CD14-positive monocyte (primary cell): ENCODE data around the gene MRPL50. TPM values are rescaled to one million over a fixed set of nuclear protein-coding genes. Genes with fewer than 3 reads are reported as not detected.
A peak's percentile ranks its signal among the peaks of the same experiment; 100 is the strongest.
"Not testable (repeated sequence)": the region's sequence is repeated elsewhere in the genome, so short reads cannot be mapped to it uniquely, and the experiment has no call there.

Experiments
- DNase-seq, 3 donors: peaks; one replicate each; pipeline ENCODE4 v3.0.0-alpha.2; 2011 to 2022
- H2AFZ ChIP-seq: 2 replicates; pipeline ENCODE4 v1.6.0; 2012; ENCODE audit warnings: mild to moderate bottlenecking, low read depth, low read length, inconsistent platforms; ENCODE audit not compliant: insufficient read depth, poor library complexity, severe bottlenecking
- H3K27ac ChIP-seq, 2 donors: 1 replicate in 1 of 2; 2 replicates in 1 of 2; pipeline ENCODE4 v1.5.1; 2012 to 2013; ENCODE audit warnings: low read length in 2 of 2, control low read depth in 1 of 2, inconsistent platforms in 1 of 2, low read depth in 1 of 2, mild to moderate bottlenecking in 1 of 2
- H3K27me3 ChIP-seq, 2 donors: one replicate each; pipeline versions ENCODE4 v1.6.0 to v1.6.1; 2011 to 2013; ENCODE audit warnings: low read length in 2 of 2; ENCODE audit not compliant: control insufficient read depth in 2 of 2, insufficient read depth in 2 of 2
- H3K36me3 ChIP-seq, 2 donors: replicated peaks in 1 of 2; 1 replicate in 1 of 2; 2 replicates in 1 of 2; pipeline versions ENCODE4 v1.5.1 to v1.6.1; 2012 to 2013; ENCODE audit warnings: low read length in 2 of 2, control low read depth in 1 of 2, inconsistent platforms in 1 of 2, mild to moderate bottlenecking in 1 of 2; ENCODE audit not compliant: insufficient read depth in 2 of 2, control insufficient read depth in 1 of 2
- H3K4me1 ChIP-seq, 2 donors: 1 replicate in 1 of 2; 2 replicates in 1 of 2; pipeline versions ENCODE4 v1.5.1 to v1.6.1; 2012 to 2013; ENCODE audit warnings: low read length in 2 of 2, control low read depth in 1 of 2, inconsistent platforms in 1 of 2, mild to moderate bottlenecking in 1 of 2, moderate library complexity in 1 of 2; ENCODE audit not compliant: insufficient read depth in 2 of 2, control insufficient read depth in 1 of 2
- H3K4me2 ChIP-seq: replicated peaks from 2 replicates; pipeline ENCODE3; 2012; ENCODE audit warnings: low read length, moderate library complexity, mild to moderate bottlenecking; ENCODE audit not compliant: poor library complexity, severe bottlenecking; ENCODE audit errors: extremely low read depth
- H3K4me3 ChIP-seq, 3 experiments: fragments of 200-600 bp in 1 of 3; sonication (generic) in 1 of 3; replicated peaks in 1 of 3; 1 replicate in 2 of 3; 2 replicates in 1 of 3; pipeline ENCODE4 v1.5.1; 2011 to 2013; ENCODE audit warnings: low read length in 3 of 3, mild to moderate bottlenecking in 3 of 3, control low read depth in 2 of 3, low read depth in 2 of 3, inconsistent platforms in 1 of 3, moderate library complexity in 1 of 3
- H3K79me2 ChIP-seq: 2 replicates; pipeline ENCODE4 v1.6.0; 2012; ENCODE audit warnings: mild to moderate bottlenecking, control low read depth, inconsistent platforms, low read length, moderate library complexity; ENCODE audit not compliant: insufficient read depth
- H3K9ac ChIP-seq: 2 replicates; pipeline ENCODE4 v1.6.0; 2017; ENCODE audit warnings: low read length, mild to moderate bottlenecking; ENCODE audit not compliant: insufficient read depth, poor library complexity, severe bottlenecking
- H3K9me3 ChIP-seq, 2 donors: replicated peaks in 1 of 2; 1 replicate in 1 of 2; 2 replicates in 1 of 2; pipeline versions ENCODE4 v1.5.1 to v1.6.1; 2012 to 2013; ENCODE audit warnings: low read length in 2 of 2, control low read depth in 1 of 2; ENCODE audit not compliant: control insufficient read depth in 1 of 2, insufficient read depth in 1 of 2
- H4K20me1 ChIP-seq: 2 replicates; pipeline ENCODE4 v1.6.0; 2012; ENCODE audit warnings: mild to moderate bottlenecking, low read length, control low read depth, moderate library complexity; ENCODE audit not compliant: insufficient read depth
- H3K27ac Mint-ChIP-seq, 7 donors: one replicate each; pipeline ENCODE4 v1.8.0; 2020; ENCODE audit warnings: mild to moderate bottlenecking in 7 of 7, mixed read lengths in 7 of 7, moderate library complexity in 6 of 7, inconsistent platforms in 2 of 7
- H3K27me3 Mint-ChIP-seq, 3 donors: one replicate each; pipeline ENCODE4 v1.8.0; 2021 to 2022; ENCODE audit warnings: low read depth in 3 of 3, mild to moderate bottlenecking in 3 of 3, mixed read lengths in 3 of 3, moderate library complexity in 3 of 3, inconsistent platforms in 1 of 3
- H3K36me3 Mint-ChIP-seq, 2 donors: one replicate each; pipeline ENCODE4 v1.8.0; 2020; ENCODE audit warnings: mixed read lengths in 2 of 2, inconsistent platforms in 1 of 2, mild to moderate bottlenecking in 1 of 2
- H3K4me1 Mint-ChIP-seq: one replicate; pipeline ENCODE4 v1.8.0; 2020; ENCODE audit warnings: mild to moderate bottlenecking, mixed read lengths
- H3K4me3 Mint-ChIP-seq, 2 donors: one replicate each; pipeline ENCODE4 v1.8.0; 2020; ENCODE audit warnings: mild to moderate bottlenecking in 2 of 2, mixed read lengths in 2 of 2, moderate library complexity in 1 of 2
- H3K9me3 Mint-ChIP-seq, 7 donors: one replicate each; pipeline ENCODE4 v1.8.0; 2020 to 2022; ENCODE audit warnings: mixed read lengths in 7 of 7, mild to moderate bottlenecking in 6 of 7, moderate library complexity in 6 of 7, inconsistent platforms in 2 of 7
- WGBS: methylation state at CpG from one replicate; pipeline ENCODE4 v1.1.5; 2013; ENCODE audit warnings: missing lambda C conversion rate; ENCODE audit not compliant: insufficient coverage; 5-methylcytosine and 5-hydroxymethylcytosine counted together
- intact Hi-C, 2 donors: fragments of 100-400 bp; cut with micrococcal nuclease; formaldehyde crosslinking; loops; one replicate each; pipeline versions ENCODE4 v1.15.0 to v1.15.1; 2023
- polyA plus RNA-seq, 3 donors: library from polyadenylated mRNA; depleted of rRNA in 1 of 3; unstranded in 2 of 3; stranded (reverse) in 1 of 3; fragments of 300-500 nt in 2 of 3; fragments of >200 nt in 1 of 3; fragmentation: Illumina TruSeq in 2 of 3; gene quantifications; 1 replicate in 2 of 3; 2 replicates in 1 of 3; pipeline ENCODE4 v1.2.3, GENCODE V29; 2012 to 2021
- TF ChIP-seq, protein P1 (sequence below): fragments of 200-600 bp; IDR thresholded peaks from one replicate; pipeline ENCODE4 v1.8.0; 2022; ENCODE audit warnings: antibody characterized with exemption, mild to moderate bottlenecking

Gene MRPL50
- polyA plus RNA-seq, 3 donors, result 1.9 to 4.9 (median 4.8) TPM

DNA sequence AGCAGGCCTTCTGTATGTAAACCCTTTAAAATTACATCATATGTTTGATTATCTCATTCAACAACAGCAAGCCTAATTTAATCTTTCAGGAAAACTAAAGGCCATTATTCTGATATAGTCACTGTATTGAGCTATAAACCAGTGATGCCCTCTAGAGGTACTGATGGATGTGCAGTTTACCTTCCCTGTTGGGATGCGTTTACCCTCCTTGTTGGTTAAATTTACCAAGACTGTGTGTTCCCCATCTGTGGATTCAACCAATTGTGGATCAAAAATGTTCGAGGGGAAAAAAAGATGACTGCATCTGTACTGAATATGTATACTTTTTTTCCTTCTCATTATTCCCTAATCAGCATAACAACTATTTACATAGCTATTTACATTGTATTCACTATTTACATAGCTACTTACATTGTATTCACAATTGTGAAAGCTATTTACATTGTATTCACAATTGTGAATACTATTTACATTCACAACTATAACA lies 9.9 kb downstream of the MRPL50 start:
- H3K9me3 Mint-ChIP-seq, result peaks cover 11 to 25% (median 16%) of the 10 kb centered on the region in 7 donors
- peaks cover 21 to 46% of the 10 kb centered on the region in 2 donors for H3K36me3 ChIP-seq
- no peak overlapping the region for H3K9ac ChIP-seq
- intact Hi-C loops, result no loop called here
- no peak overlapping the region for H3K4me2 ChIP-seq
- H3K4me3 Mint-ChIP-seq, result no peak overlapping the region
- no peak overlapping the region for H3K27ac ChIP-seq
- no peaks in the 10 kb centered on the region for H3K4me1 ChIP-seq
- H3K27me3 Mint-ChIP-seq, result peaks cover 0 to 3% (median 0%) of the 10 kb centered on the region in 3 donors
- peaks cover 12 to 15% of the 10 kb centered on the region in 2 donors for H3K9me3 ChIP-seq
- no peak overlapping the region for H3K4me3 ChIP-seq
- H3K27ac Mint-ChIP-seq, result no peak overlapping the region
- H4K20me1 ChIP-seq, result peaks cover 7% of the 10 kb centered on the region
- H3K27me3 ChIP-seq, result no peaks in the 10 kb centered on the region
- 57% methylated on average over 1 of the region's 2 CpGs for WGBS
- H3K4me1 Mint-ChIP-seq, result peaks cover 2% of the 10 kb centered on the region
- H3K36me3 Mint-ChIP-seq, result peaks cover 28 to 45% of the 10 kb centered on the region in 2 donors
- TF ChIP-seq, protein P1, sequence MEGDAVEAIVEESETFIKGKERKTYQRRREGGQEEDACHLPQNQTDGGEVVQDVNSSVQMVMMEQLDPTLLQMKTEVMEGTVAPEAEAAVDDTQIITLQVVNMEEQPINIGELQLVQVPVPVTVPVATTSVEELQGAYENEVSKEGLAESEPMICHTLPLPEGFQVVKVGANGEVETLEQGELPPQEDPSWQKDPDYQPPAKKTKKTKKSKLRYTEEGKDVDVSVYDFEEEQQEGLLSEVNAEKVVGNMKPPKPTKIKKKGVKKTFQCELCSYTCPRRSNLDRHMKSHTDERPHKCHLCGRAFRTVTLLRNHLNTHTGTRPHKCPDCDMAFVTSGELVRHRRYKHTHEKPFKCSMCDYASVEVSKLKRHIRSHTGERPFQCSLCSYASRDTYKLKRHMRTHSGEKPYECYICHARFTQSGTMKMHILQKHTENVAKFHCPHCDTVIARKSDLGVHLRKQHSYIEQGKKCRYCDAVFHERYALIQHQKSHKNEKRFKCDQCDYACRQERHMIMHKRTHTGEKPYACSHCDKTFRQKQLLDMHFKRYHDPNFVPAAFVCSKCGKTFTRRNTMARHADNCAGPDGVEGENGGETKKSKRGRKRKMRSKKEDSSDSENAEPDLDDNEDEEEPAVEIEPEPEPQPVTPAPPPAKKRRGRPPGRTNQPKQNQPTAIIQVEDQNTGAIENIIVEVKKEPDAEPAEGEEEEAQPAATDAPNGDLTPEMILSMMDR, result no peak
- DNase-seq, result no peak
- no peak overlapping the region for H2AFZ ChIP-seq
- peaks cover 28% of the 10 kb centered on the region for H3K79me2 ChIP-seq

DNA sequence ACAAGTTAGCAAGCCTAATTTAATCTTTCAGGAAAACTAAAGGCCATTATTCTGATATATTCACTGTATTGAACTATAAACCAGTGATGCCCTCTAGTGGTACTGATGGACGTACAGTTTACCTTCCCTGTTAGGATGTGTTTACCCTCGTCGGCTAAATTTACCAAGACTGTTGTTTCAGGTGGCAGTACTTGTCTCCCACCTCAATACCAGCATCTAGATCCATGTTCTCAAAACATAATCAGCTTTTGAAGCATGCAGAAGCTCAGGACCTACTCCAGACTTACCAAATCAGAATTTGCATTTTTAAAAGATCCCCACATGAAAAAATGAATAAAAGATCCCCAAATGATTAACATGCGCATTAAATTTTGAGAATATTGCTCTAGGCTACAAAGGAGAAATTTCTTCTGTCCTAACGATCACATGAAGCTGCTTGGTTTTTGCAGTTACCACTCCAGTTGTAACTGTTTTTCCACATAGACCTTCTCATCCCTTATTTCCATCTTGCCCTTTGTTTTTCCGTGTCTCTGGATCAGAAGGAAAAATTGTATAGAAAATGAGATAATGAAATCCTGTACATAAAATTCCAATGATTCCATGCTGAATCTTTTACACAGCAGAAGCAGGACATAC lies 10.4 kb downstream of the MRPL50 start:
- Histone ChIP-seq H3K36me3 (peaks cover 21 to 46% of the 10 kb centered on the region in 2 donors), H3K27ac (no peak overlapping the region), H3K27me3 (no peaks in the 10 kb centered on the region), H2AFZ (no peak overlapping the region), H3K79me2 (peaks cover 22% of the 10 kb centered on the region), H3K4me2 (no peak overlapping the region), H3K9me3 (peaks cover 12 to 15% of the 10 kb centered on the region in 2 donors), H3K9ac (no peak overlapping the region), H4K20me1 (peaks cover 7% of the 10 kb centered on the region), H3K4me3 (no peak overlapping the region), H3K4me1 (no peaks in the 10 kb centered on the region)
- Mint-ChIP-seq H3K9me3 (peaks cover 11 to 20% (median 14%) of the 10 kb centered on the region in 7 donors), H3K27me3 (peaks cover 0 to 3% (median 0%) of the 10 kb centered on the region in 3 donors), H3K4me3 (no peak overlapping the region), H3K4me1 (peaks cover 2% of the 10 kb centered on the region), H3K36me3 (peaks cover 26 to 43% of the 10 kb centered on the region in 2 donors), H3K27ac (no peak overlapping the region)
- TF ChIP-seq, protein P1, result peak; percentile 51
- intact Hi-C loops, result no loop called here
- 20% methylated on average over 3 of the region's 6 CpGs for WGBS
- DNase-seq, result no peak

DNA sequence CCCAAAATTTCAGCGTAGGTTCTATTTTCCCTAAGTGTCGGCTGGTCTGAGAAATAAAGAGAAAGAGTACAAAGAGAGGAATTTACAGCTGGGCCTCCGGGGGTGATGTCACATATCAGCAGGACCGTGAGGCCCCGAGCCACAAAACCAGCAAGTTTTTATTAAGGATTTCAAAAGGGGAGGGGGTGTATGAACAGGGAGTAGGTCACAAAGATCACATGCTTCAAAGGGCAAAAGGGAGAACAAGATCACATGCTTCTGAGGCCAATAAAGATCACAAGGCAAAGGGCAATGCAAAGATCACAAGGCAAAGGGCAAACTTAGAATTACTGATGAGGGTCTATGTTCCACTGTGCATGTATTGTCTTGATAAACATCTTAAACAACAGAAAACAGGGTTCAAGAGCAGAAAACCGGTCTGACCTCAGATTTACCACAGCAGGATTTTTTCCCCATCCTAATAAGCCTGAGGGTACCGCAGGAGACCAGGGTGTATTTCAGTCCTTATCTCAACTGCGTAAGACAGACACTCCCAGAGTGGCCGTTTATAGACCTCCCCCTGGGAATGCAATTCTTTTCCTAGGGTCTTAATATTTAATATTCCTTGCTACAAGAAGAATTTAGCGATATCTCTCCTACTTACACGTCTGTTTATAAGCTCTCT lies 13.4 kb downstream of the MRPL50 start, which contains the start of gene BAAT:
TSS of gene BAAT (minus strand) at position 134 of the 664 bp plus-strand sequence. CDS start 13,602 bp downstream, outside the sequence.
- WGBS, result 97% methylated on average over 8 of the region's 11 CpGs
- H3K79me2 ChIP-seq, DNase-seq, H2AFZ ChIP-seq, H3K4me3 Mint-ChIP-seq, H3K4me2 ChIP-seq, H3K4me1 ChIP-seq, H3K27me3 ChIP-seq, H3K4me1 Mint-ChIP-seq, H3K27me3 Mint-ChIP-seq, intact Hi-C loops, H4K20me1 ChIP-seq, H3K27ac ChIP-seq, H3K9ac ChIP-seq, H3K4me3 ChIP-seq: not testable (repeated sequence)
- Mint-ChIP-seq H3K9me3 (peaks cover 9 to 20% (median 15%) of the 10 kb centered on the region in 7 donors), H3K27ac (peak within 1 kb of the TSS in 1 of 7 donors; percentile 6), H3K36me3 (peaks cover 14 to 23% of the 10 kb centered on the region in 2 donors)
- H3K36me3 ChIP-seq, result peaks cover 15 to 31% of the 10 kb centered on the region in 2 donors
- H3K9me3 ChIP-seq, result peaks cover 12 to 15% of the 10 kb centered on the region in 2 donors
